ENCODE results near the gene CHAF1A. TPM values are rescaled to one million over a fixed set of nuclear protein-coding genes. Genes with fewer than 3 reads are reported as not detected.
A peak's percentile ranks its signal among the peaks of the same experiment; 100 is the strongest.

The CHAF1A gene
- total and polyA plus RNA-seq, 12 donors: 4.2 to 8.7 (median 5.8) TPM

DNA sequence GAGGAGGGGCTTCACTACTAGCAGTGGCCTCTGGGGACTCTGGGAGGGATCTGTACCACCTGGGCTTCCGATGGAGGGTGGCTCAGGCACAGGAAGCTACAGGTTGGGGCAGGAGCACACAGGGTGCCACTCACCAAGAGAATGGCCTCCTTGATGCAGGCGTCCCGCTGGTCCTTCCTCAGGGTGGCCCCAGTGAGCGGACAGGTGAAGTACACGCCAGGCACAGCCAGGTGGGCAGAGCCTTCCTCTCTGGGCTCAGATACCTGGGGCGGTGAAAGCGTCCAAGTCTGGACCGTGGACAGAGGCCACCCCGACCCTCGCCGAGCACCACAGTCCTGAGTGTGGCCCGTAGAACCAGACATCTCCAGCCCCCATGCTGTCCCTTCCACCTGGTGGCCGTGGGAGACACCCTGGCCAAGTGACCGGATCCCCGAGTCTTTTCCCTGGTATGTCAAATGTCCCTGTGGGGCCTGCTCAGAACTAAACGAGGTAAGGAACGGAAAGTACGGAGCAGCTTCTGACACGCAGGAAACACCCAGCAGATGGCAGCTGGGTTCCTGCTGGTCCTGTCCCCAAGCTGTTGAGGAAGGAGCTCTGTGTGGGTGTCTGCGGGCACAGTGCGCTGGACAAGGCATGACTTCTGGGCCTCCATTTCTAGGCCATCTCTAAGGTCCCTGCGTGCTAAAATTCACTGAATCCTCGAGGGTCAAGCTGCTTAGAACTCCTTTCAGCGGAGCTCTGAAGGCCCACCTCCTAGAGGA is 50.0 kb downstream of the CHAF1A start:
- H3K4me1 ChIP-seq: peaks cover 13 to 47% (median 25%) of the 10 kb centered on the region in 9 donors

DNA sequence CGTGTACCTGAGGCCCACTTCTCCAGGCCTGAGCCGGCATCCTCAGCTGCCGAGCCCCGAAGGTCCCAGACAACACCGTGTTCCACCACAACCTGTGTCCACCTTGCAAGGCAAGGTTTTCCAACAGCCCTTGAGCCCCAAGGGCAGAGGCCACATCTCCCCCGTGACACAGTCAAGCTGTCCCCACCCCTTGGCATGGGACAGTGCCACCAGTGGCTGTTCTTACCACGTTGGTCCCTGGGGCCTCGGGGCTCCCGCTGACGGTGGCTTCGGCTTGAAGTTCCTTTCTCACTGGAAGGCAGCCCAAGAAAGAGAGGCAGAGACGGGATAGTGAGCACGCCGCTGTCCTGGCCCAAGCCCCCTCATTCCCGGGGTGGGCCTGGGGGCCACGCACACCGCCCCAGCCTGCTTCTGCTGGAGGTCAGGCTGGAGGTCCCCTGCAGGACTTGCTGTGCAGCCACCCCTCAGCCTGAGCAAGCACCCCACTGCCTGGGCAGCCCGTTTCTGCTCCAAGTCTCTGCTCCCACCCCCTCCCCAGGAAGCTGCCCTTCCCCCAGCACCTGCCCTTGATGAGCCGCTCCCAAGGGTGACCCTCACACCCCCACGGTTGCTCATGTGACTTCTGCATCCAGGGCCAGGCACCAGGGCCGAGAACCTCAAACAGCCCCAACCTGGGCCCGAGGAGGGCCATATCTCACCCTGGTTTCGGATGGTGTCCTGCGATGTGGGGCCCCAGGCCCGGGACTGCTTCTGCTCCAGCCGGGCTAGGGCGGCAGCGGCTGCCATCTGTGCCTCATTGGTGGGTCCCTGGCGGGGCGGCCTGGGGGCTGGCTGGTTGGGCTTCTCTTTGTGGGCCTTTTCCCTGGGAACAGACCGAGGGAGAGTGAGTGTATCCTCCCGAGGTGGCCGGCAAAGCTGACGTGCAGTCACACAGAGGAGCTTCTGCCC is 51.1 kb downstream of the CHAF1A start:
- TF ChIP-seq, protein P1, sequence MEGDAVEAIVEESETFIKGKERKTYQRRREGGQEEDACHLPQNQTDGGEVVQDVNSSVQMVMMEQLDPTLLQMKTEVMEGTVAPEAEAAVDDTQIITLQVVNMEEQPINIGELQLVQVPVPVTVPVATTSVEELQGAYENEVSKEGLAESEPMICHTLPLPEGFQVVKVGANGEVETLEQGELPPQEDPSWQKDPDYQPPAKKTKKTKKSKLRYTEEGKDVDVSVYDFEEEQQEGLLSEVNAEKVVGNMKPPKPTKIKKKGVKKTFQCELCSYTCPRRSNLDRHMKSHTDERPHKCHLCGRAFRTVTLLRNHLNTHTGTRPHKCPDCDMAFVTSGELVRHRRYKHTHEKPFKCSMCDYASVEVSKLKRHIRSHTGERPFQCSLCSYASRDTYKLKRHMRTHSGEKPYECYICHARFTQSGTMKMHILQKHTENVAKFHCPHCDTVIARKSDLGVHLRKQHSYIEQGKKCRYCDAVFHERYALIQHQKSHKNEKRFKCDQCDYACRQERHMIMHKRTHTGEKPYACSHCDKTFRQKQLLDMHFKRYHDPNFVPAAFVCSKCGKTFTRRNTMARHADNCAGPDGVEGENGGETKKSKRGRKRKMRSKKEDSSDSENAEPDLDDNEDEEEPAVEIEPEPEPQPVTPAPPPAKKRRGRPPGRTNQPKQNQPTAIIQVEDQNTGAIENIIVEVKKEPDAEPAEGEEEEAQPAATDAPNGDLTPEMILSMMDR (IDR thresholded peaks at IDR 0.05): no peak
- intact Hi-C loops (cut with DNase I): no loop called here
- no peak for DNase-seq

More for the DNA sequence above, 50.0 kb downstream of the CHAF1A start:
- ATAC-seq: no peak
- Histone ChIP-seq H3K4me3 (no peak overlapping the region), H3K36me3 (peaks cover 5 to 75% (median 51%) of the 10 kb centered on the region in 9 donors), H3K27ac (no peak overlapping the region), H3K9me3 (no peaks in the 10 kb centered on the region), H3K27me3 (no peaks in the 10 kb centered on the region)
- intact Hi-C loops (cut with DNase I): no loop called here
- DNase-seq: no peak
- TF ChIP-seq, protein P1 (IDR thresholded peaks at IDR 0.05): no peak
- 86 to 87% methylated on average over 24 of the region's 24 CpGs for WGBS, 2 donors

DNA sequence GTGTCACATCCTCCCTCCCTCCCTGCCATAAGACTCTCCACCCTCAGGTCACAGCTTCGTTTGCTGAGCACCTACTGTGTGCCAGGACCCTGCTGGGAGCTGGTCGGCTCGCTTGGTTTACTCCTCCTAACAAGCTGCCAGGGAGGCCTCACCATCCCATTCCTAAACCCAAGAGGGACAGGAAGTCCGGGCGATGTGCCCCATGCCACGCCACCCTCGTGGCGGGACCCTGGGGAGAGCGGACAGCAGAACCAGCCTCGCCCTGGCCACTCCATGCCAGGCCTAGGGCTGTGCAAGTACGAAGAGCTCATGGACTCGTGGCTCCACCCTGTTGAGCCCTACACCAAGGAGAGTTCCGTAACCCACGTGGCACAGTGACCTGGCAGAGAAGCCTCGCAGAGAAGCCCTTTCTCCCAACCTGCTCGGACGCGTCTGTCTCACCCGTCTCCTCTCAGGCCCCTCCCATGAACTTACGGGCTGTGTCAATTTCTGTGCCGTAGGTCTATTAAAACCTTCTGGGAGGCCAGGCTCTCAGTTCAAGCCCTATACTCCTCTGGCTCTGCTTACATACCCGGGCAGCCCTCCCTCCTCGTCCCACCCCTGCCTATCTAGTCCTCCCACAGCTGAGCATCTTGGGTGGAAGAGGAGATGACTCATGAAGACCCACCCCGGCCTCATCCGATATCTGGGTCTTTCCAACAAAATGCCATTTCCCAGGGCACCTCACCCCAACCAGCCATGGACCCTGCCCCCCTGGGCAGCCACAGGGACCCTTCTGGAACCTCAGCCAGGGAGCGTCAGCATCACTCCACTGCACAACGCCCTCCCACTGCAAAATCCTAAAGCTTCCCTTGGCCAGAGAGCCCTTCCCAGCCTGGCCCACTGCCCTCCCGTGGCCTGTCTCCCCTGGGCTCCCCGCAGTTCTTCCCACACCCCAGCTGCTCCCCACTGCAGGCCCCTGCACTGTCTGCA is 52.6 kb downstream of the CHAF1A start:
- Histone ChIP-seq H3K4me3 (peak overlapping the region in 5 of 10 donors; percentile 3 to 82 (median 77)), H3K36me3 (peaks cover 3 to 49% (median 35%) of the 10 kb centered on the region in 9 donors), H3K4me1 (peaks cover 7 to 43% (median 25%) of the 10 kb centered on the region in 9 donors), H3K27ac (peak overlapping the region in 9 of 10 donors; percentile 28 to 96 (median 61)), H3K27me3 (no peaks in the 10 kb centered on the region), H3K9me3 (no peaks in the 10 kb centered on the region)
- TF ChIP-seq, protein P1 (IDR thresholded peaks at IDR 0.05): no peak
- ATAC-seq (peak in 1 of 8 donors; percentile 19), DNase-seq (no peak)
- intact Hi-C loops (cut with DNase I): loop anchor here in 2 of 10 donors (5.0 kb wide), 1 partner anchor 53 kb away; the partner anchor contains the start of genes CHAF1A (in 2 of the 2) and SH3GL1 (in 2 of the 2)
- 63 to 74% methylated on average over 29 of the region's 29 CpGs for WGBS, 2 donors

More for the DNA sequence above, 51.1 kb downstream of the CHAF1A start:
- no peak overlapping the region for H3K4me3 ChIP-seq
- no peaks in the 10 kb centered on the region for H3K9me3 ChIP-seq
- WGBS, 2 donors: 68 to 69% methylated on average over 34 of the region's 34 CpGs
- no peak overlapping the region for H3K27ac ChIP-seq
- peaks cover 13 to 49% (median 26%) of the 10 kb centered on the region in 9 donors for H3K4me1 ChIP-seq
- peaks cover 5 to 64% (median 42%) of the 10 kb centered on the region in 9 donors for H3K36me3 ChIP-seq
- ATAC-seq: no peak
- no peaks in the 10 kb centered on the region for H3K27me3 ChIP-seq

All from heart right ventricle (tissue), 16 donors.